PC-3 (cell line): ENCODE data around the gene GID4.

Experiments used
- CTCF ChIP-seq: fragments of 300-600 bp; sonication (generic); conservative IDR thresholded peaks from 2 replicates; pipeline ENCODE4 v1.5.1; 2017; ENCODE audit warnings: antibody characterized with exemption, low read depth, mild to moderate bottlenecking, low read length
- EZH2 ChIP-seq: fragments of 300-600 bp; sonication (generic); IDR thresholded peaks from one replicate; pipeline ENCODE4 v1.6.1; 2017; ENCODE audit warnings: antibody characterized with exemption, mild to moderate bottlenecking, low read length; ENCODE audit not compliant: unreplicated experiment
- EZH2phosphoT487 ChIP-seq: fragments of 300-600 bp; sonication (generic); IDR thresholded peaks from 2 replicates; pipeline ENCODE4 v1.6.1; 2018; ENCODE audit warnings: mild to moderate bottlenecking, antibody characterized with exemption, low read length, borderline replicate concordance

- TF ChIP-seq EZH2phosphoT487, result no peak
- TF ChIP-seq EZH2, result no peak
- no peak for TF ChIP-seq CTCF
Measured at GRCh38 chr17:18005496-18005895, 33.7 kb upstream of the GID4 start.
